ENCODE results near the gene ARHGAP44. TPM values are rescaled to one million over a fixed set of nuclear protein-coding genes. Genes with fewer than 3 reads are reported as not detected.

ARHGAP44 gene
- total RNA-seq, 1 experiment from 2014 or later, result 9.9 TPM

GRCh38 chr17:12995896-12996295, 206.6 kb downstream of the ARHGAP44 start:
- no peak overlapping the region for H2BK12ac ChIP-seq (ENCODE audit: insufficient read length, low read depth, low read length)
- no peaks in the 10 kb centered on the region for H3K27me3 Mint-ChIP-seq (ENCODE audit: low read depth)
- no peak overlapping the region for H2AK5ac ChIP-seq (ENCODE audit: insufficient read length, low read length)
- no peak overlapping the region for H3K23ac ChIP-seq (ENCODE audit: insufficient read length, low read depth, low read length)
- H3K36me3 Mint-ChIP-seq (ENCODE audit: insufficient read depth in 1 of 3, low read depth in 3 of 3), result peaks cover 40 to 99% (median 88%) of the 10 kb centered on the region in 3 experiments
- H3K18ac ChIP-seq (ENCODE audit: insufficient read length, low read depth, low read length), result no peak overlapping the region
- no peak overlapping the region for H2BK20ac ChIP-seq (ENCODE audit: low read depth, low read length, poor library complexity, severe bottlenecking)
- H3K4me1 ChIP-seq (ENCODE audit: insufficient read depth, low read length), result no peaks in the 10 kb centered on the region
- H3K4me1 Mint-ChIP-seq, result no peaks in the 10 kb centered on the region
- no peak overlapping the region for H4K8ac ChIP-seq (replicated peaks; ENCODE audit: insufficient read length, low read depth, low read length)
- no peak overlapping the region for H3K14ac ChIP-seq (ENCODE audit: insufficient read depth, low read length)
- TF ChIP-seq CTCF (conservative IDR thresholded peaks at IDR 0.05), result no peak
- no peak overlapping the region for H3K4me3 Mint-ChIP-seq
- H3K79me2 ChIP-seq (ENCODE audit: insufficient read depth, low read length), result no peaks in the 10 kb centered on the region
- no peaks in the 10 kb centered on the region for H3K9me3 ChIP-seq (ENCODE audit: control insufficient read depth, low read depth, low read length)
- no peaks in the 10 kb centered on the region for H3K79me1 ChIP-seq (ENCODE audit: insufficient read depth, low read depth, low read length, poor library complexity, severe bottlenecking)
- no peak overlapping the region for H4K5ac ChIP-seq (ENCODE audit: insufficient read length, low read depth, low read length)
- no peaks in the 10 kb centered on the region for H3K27me3 ChIP-seq (ENCODE audit: insufficient read depth, low read length)
- H3K23me2 ChIP-seq (ENCODE audit: insufficient read length, low read depth, low read length, poor library complexity, severe bottlenecking), result no peaks in the 10 kb centered on the region
- no peak overlapping the region for H3T11ph ChIP-seq (ENCODE audit: low read length)
- no peak overlapping the region for H4K91ac ChIP-seq (ENCODE audit: insufficient read length, low read depth, low read length)
- H2BK15ac ChIP-seq (ENCODE audit: low read depth, low read length), result no peak overlapping the region
- no peak overlapping the region for H3K27ac ChIP-seq (ENCODE audit: insufficient read length, low read depth, low read length)
- H2BK5ac ChIP-seq (ENCODE audit: insufficient read length, low read length), result no peak overlapping the region
- no peak overlapping the region for H2BK120ac ChIP-seq (ENCODE audit: low read depth, low read length, poor library complexity, severe bottlenecking)
- H2AFZ ChIP-seq (ENCODE audit: low read length), result no peak overlapping the region
- H3K9me3 Mint-ChIP-seq, result no peaks in the 10 kb centered on the region
- no CpG with 5 or more reads among the region's 19 CpGs for WGBS (ENCODE audit: extremely low coverage, insufficient read length, low lambda C conversion rate)
- H3K56ac ChIP-seq (ENCODE audit: insufficient read length, low read depth, low read length), result no peak overlapping the region
- no peak overlapping the region for H3K4ac ChIP-seq (ENCODE audit: low read depth, low read length)
- no peak overlapping the region for H3K9ac ChIP-seq (ENCODE audit: extremely low read depth, insufficient read length, low read length)
- peak overlapping the region in 1 of 3 experiments; percentile 90; a peak in 1 of 7 replicates for H3K27ac Mint-ChIP-seq
- no peaks in the 10 kb centered on the region for H4K20me1 ChIP-seq (ENCODE audit: control insufficient read depth, insufficient read depth, insufficient read length)
- no peak for DNase-seq
- no peak overlapping the region for H3K4me2 ChIP-seq (ENCODE audit: insufficient read depth, insufficient read length, low read length)
